ENCODE measurements around the gene FBXO27.
"Not testable (repeated sequence)": the region's sequence is repeated elsewhere in the genome, so short reads cannot be mapped to it uniquely, and the experiment has no call there.

DNA sequence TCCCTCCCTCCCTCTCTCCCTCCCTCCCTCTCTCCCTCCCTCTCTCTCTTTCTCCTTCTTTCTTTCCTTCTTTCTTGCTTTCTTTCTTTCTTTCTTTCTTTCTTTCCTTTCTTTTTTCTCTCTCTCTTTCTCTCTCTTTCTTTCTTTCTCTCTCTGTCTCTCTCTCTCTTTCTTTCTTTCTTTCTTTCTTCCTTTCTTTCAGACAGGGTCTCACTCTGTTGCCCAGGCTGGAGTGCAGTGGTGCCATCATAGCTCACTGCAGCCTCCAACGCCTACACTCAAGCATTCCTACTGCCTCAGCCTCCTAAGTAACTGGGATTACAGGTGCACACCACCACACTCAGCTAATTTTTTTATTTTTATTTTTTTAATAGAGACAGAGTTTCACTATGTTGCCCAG lies 42.7 kb downstream of the FBXO27 start:
- TF ChIP-seq EZH2 (IDR thresholded peaks at IDR 0.05; ENCODE audit: low read length, missing control alignments); CTCF (conservative IDR thresholded peaks at IDR 0.05 in 1 of 2, IDR thresholded peaks at IDR 0.05 in 1 of 2; ENCODE audit: low read depth in 1 of 2, low read length in 2 of 2): not testable (repeated sequence)
